Vagina (tissue), 2 donors: ENCODE results near the gene ABCA2. TPM values are rescaled to one million over a fixed set of nuclear protein-coding genes. Genes with fewer than 3 reads are reported as not detected.

ENCODE experiments used
- DNase-seq, 2 donors: peaks; one replicate each; pipeline ENCODE4 v3.0.0-alpha.2; 2017; ENCODE audit errors: extremely low spot score in 2 of 2
- H3K27ac ChIP-seq: fragments of 200-600 bp; sonication (generic); one replicate; pipeline ENCODE4 v1.5.1; 2019
- H3K27me3 ChIP-seq: fragments of 200-600 bp; sonication (generic); one replicate; pipeline ENCODE4 v1.5.1; 2019
- H3K36me3 ChIP-seq, 2 donors: fragments of 200-600 bp; sonication (generic); one replicate each; pipeline ENCODE4 v1.5.1; 2017 to 2019
- H3K4me1 ChIP-seq: fragments of 200-600 bp; sonication (generic); one replicate; pipeline ENCODE4 v1.5.1; 2019
- H3K4me3 ChIP-seq, 2 donors: fragments of 200-600 bp; sonication (generic); 1 replicate in 1 of 2; 2 replicates in 1 of 2; pipeline ENCODE4 v1.5.1; 2016 to 2019
- H3K9me3 ChIP-seq: fragments of 200-600 bp; sonication (generic); one replicate; pipeline ENCODE4 v1.5.1; 2019
- POLR2A ChIP-seq, 2 donors: fragments of 450-650 bp; IDR thresholded peaks; one replicate each; pipeline ENCODE4 v1.6.1; 2017; ENCODE audit warnings: antibody characterized with exemption in 2 of 2, mild to moderate bottlenecking in 2 of 2, moderate library complexity in 2 of 2
- POLR2AphosphoS5 ChIP-seq, 2 donors: sonication (generic); formaldehyde crosslinking; IDR thresholded peaks; one replicate each; pipeline ENCODE4 v1.9.0; 2017; ENCODE audit warnings: antibody characterized with exemption in 2 of 2, mild to moderate bottlenecking in 2 of 2, low read depth in 1 of 2; ENCODE audit not compliant: insufficient read depth in 1 of 2
- intact Hi-C: fragments of 100-400 bp; cut with DNase I; formaldehyde crosslinking; loops from one replicate; pipeline ENCODE4 v1.15.1; 2023
- total RNA-seq: library from RNA; depleted of rRNA; stranded (reverse); fragments of >200 nt; gene quantifications from one replicate; pipeline ENCODE4 v1.2.3, GENCODE V29; 2016
- TF ChIP-seq, protein P1 (sequence below), 3 experiments: fragments of 450-650 bp in 2 of 3; fragments of 200-600 bp in 1 of 3; sonication (generic) in 1 of 3; IDR thresholded peaks; one replicate each; pipeline ENCODE4 v1.5.1; 2017 to 2019; ENCODE audit warnings: antibody characterized with exemption in 3 of 3, mild to moderate bottlenecking in 2 of 3, moderate library complexity in 2 of 3

ABCA2 gene
- total RNA-seq, 1 donor from 2014 or later = 44.0 TPM

DNA sequence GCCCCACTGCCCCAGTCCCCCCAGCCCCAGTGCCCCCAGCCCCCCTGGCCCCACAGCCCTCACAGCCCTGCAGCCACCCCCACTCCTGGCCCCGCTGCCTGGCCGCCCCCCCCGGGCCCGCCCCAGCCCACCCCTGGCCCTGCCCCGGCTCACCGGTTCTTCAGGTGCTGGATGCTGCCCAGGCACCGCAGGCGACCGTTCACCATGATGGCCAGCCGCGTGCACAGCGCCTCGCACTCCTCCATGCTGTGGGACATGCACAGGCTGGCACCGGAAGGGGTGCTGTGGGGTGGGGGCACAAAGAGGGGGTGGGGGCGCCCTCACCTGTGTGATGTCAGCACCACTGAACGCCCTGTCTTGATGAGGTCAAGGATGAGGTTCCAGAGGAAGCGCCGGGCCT lies 18.8 kb downstream of the ABCA2 start:
- Histone ChIP-seq H3K36me3 (no peaks in the 10 kb centered on the region), H3K4me3 (no peak overlapping the region), H3K27ac (no peak overlapping the region), H3K9me3 (no peaks in the 10 kb centered on the region), H3K4me1 (no peaks in the 10 kb centered on the region), H3K27me3 (no peaks in the 10 kb centered on the region)
- no peak for DNase-seq
- no peak for TF ChIP-seq POLR2AphosphoS5 (IDR thresholded peaks at IDR 0.05; ENCODE audit: insufficient read depth in 1 of 2, low read depth in 1 of 2)
- TF ChIP-seq, protein P1, sequence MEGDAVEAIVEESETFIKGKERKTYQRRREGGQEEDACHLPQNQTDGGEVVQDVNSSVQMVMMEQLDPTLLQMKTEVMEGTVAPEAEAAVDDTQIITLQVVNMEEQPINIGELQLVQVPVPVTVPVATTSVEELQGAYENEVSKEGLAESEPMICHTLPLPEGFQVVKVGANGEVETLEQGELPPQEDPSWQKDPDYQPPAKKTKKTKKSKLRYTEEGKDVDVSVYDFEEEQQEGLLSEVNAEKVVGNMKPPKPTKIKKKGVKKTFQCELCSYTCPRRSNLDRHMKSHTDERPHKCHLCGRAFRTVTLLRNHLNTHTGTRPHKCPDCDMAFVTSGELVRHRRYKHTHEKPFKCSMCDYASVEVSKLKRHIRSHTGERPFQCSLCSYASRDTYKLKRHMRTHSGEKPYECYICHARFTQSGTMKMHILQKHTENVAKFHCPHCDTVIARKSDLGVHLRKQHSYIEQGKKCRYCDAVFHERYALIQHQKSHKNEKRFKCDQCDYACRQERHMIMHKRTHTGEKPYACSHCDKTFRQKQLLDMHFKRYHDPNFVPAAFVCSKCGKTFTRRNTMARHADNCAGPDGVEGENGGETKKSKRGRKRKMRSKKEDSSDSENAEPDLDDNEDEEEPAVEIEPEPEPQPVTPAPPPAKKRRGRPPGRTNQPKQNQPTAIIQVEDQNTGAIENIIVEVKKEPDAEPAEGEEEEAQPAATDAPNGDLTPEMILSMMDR (IDR thresholded peaks at IDR 0.05) = no peak
- TF ChIP-seq POLR2A (IDR thresholded peaks at IDR 0.05) = no peak
- intact Hi-C loops = no loop called here

DNA sequence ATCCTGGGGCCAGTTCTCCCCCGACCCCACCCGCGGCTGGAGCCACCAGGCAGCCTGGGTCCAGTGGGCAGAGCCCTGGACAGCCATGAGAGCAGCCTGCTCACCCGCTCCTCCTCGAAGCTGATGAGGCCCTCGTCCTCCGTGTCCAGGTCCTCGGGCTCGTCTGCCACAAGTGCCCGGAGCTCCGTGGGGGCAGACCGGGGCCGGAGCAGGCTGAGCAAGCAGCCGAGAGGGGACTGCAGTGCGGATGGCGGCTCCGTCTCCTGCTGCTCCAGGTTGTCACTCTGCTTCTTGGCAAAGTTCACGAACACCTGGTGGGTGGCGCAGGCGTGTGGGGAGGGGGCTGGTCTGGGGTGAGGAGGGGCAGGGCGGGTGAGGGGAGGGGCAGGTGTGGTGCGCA lies 19.7 kb downstream of the ABCA2 start:
- Histone ChIP-seq H3K4me1 (no peaks in the 10 kb centered on the region), H3K4me3 (no peak overlapping the region), H3K27me3 (no peaks in the 10 kb centered on the region), H3K9me3 (no peaks in the 10 kb centered on the region), H3K36me3 (no peaks in the 10 kb centered on the region), H3K27ac (no peak overlapping the region)
- TF ChIP-seq POLR2AphosphoS5 (IDR thresholded peaks at IDR 0.05; ENCODE audit: insufficient read depth in 1 of 2, low read depth in 1 of 2) (no peak), POLR2A (IDR thresholded peaks at IDR 0.05) (no peak)
- TF ChIP-seq, protein P1 (IDR thresholded peaks at IDR 0.05) = no peak
- no peak for DNase-seq
- intact Hi-C loops = no loop called here

DNA sequence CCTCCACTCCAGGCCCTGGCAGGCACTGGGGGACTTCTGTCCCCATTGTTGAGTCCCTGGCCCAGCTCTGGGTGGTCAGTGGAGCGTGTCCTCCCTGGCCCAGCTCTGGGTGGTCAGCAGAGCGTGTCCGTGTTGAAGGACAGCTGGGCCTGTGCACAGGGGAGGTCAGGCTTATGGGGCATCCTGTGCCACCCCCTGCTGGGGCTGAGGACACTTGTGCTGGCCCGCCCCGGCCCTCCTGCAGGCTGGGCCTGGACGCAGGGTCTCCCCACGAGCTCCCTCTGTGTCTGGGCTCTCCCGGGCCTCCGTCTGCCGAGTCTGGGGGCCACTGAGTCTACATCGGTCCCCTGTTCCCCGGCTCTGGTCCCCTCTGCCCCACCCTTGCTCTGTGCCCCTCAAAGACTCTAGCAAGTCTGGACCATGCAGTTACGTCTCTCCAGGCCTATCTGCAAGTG lies 20.2 kb downstream of the ABCA2 start:
- TF ChIP-seq, protein P1 (IDR thresholded peaks at IDR 0.05) = no peak
- no peak for TF ChIP-seq POLR2AphosphoS5 (IDR thresholded peaks at IDR 0.05; ENCODE audit: insufficient read depth in 1 of 2, low read depth in 1 of 2)
- no peak for TF ChIP-seq POLR2A (IDR thresholded peaks at IDR 0.05)
- H3K36me3 ChIP-seq = no peaks in the 10 kb centered on the region
- H3K27ac ChIP-seq = no peak overlapping the region
- H3K27me3 ChIP-seq = no peaks in the 10 kb centered on the region
- no peaks in the 10 kb centered on the region for H3K9me3 ChIP-seq
- DNase-seq = no peak
- no peaks in the 10 kb centered on the region for H3K4me1 ChIP-seq
- no peak overlapping the region for H3K4me3 ChIP-seq
- intact Hi-C loops = no loop called here

DNA sequence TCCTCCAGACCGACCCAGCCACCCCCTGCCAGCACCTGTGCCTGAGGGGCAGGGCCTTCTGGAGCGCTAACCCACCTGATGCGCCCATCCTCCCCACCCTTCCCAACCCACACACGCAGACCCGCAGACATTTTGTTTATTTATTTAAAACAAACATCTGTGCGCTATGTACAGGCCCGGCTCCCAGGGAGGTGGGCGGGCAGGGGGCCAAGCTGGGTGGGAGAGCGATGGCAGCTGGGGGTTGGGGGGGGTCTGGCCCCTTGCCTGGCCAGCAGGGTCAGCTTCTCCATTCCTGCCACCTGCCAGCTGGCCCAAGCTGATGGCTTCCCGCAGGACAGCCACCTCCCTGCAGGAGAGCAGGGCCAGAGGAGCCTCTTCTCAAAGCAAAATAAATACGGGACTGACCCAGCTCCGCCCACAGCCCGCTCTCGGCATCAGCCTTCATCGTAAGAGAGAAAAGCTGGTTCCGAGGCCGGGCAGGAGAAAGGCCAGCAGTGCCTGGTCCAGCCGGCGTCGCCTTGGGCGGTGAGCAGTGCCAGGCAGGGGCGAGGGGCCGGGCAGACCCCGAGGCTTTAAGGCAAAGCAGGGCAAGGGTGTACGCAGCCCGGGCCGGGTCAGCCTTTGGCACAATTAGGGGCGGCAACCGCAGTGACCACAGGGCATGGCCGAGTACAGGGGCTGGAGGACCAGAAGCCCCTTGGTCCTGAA lies 20.8 kb downstream of the ABCA2 start:
- intact Hi-C loops = no loop called here
- no peak for DNase-seq
- H3K4me3 ChIP-seq = no peak overlapping the region
- TF ChIP-seq, protein P1 (IDR thresholded peaks at IDR 0.05) = no peak
- TF ChIP-seq POLR2AphosphoS5 (IDR thresholded peaks at IDR 0.05; ENCODE audit: insufficient read depth in 1 of 2, low read depth in 1 of 2) = no peak
- H3K27ac ChIP-seq = no peak overlapping the region
- H3K36me3 ChIP-seq = no peaks in the 10 kb centered on the region
- no peaks in the 10 kb centered on the region for H3K9me3 ChIP-seq
- no peaks in the 10 kb centered on the region for H3K4me1 ChIP-seq
- no peaks in the 10 kb centered on the region for H3K27me3 ChIP-seq
